ENCODE measurements around the gene SGCA. TPM values are rescaled to one million over a fixed set of nuclear protein-coding genes. Genes with fewer than 3 reads are reported as not detected.

The SGCA gene
- total RNA-seq (2014; rRNA removed; shearing (Covaris generic)) = not detected in 2 replicates

- DNase-seq (ENCODE audit: low read depth) = no peak
Observed at GRCh38 chr17:50165867-50166517, at the start of gene SGCA. TSS of gene SGCA (plus strand) at chr17:50166005. CDS start at chr17:50166041, 36 bp downstream.

DNA sequence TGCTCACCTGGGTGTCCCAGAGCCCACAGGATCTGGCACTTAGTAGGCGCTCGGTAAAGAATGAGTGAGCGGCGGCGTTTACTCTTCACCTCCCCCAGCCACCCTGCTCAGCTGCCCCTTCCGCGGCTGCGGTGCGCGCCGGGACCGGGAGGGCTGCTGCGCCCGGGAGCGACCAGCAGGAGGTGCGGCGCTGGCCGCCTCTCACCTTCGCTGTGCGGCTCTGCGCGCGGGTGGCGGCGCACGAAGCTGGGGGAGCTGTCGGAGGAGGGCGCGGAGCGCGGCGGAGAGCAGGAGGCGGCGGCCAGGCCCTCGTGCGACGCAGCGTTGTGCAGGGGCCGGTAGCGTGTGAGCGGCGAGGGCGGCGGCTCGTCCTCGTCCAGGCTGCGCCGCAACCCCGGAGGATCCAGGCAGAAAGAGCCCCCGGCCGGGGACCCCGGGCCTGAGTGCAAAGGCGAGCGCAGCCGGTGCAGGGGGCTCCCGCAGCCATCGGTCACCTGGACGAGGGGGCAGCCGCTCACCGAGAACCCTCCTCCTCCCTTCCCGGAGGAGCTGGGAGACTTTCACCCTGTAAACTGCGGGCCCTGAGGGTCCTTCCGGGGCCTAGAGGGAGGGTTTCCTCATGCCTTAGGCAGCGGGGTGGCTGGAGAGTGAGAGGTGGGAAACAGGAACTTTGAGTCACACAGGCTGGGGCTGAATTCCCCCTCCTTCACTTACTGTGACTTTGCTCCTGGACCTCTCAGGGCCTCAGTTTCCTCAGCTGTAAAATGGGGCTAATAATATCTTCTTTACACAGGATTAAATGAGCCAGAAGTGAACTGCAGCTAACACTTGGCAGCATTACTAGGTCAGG lies 48.4 kb upstream of the SGCA start:
- DNase-seq (ENCODE audit: low read depth) = no peak

DNA sequence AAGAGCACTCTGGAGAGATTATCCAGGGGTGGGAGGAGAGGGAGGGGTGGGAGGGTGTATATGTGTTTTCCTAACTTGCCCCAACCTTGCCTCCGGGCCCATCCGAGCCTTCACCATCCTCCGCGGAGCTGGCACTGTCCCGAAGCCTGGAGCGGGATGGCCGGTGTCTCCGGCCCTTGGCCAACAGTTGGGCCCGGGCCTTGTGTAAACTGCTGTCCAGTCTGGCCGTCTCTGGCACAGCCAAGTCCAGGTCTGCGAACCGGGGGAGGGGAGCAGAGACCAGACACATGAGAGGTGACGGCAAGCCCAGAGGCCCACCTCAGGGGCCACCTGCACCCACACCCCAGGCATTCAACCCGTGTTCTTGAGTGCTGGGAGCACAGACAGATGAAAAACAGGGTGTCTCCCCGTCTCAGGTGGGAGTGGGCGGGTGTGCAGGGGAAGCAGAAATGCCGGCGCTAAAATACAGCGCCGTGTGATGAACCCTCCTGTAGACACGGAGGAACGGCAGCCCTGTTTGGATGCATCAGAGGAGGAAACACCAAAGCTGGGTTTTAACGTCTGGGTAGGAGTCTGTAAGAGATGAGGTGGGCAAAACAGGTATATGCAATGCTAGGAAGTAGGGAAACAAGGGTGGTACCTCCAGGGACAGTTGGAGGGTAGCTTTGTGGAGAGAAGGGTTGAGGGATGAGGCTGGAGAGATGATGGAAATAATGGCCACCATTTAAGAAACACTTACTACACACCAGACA lies 47.6 kb upstream of the SGCA start:
- DNase-seq (ENCODE audit: low read depth) = no peak

DNA sequence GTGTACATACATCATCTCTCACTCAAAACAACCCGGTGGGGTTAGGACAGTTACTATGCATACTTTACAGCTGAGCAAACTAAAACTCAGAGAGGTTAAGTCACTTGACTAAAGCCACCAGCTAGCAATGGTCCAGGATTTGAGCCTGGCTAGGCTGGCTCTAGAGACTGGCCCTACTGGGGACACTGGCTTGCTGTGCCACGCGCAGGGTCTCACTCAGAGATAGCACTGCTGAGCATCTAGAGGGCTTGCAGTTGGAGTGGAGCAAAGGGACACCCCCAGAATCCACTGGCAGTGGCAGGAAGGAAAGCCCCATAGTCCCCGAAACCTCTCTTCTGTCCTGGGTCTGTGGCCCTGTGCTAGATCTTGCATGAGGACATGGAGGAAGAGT lies 47.0 kb upstream of the SGCA start:
- no peak for DNase-seq (ENCODE audit: low read depth)

DNA sequence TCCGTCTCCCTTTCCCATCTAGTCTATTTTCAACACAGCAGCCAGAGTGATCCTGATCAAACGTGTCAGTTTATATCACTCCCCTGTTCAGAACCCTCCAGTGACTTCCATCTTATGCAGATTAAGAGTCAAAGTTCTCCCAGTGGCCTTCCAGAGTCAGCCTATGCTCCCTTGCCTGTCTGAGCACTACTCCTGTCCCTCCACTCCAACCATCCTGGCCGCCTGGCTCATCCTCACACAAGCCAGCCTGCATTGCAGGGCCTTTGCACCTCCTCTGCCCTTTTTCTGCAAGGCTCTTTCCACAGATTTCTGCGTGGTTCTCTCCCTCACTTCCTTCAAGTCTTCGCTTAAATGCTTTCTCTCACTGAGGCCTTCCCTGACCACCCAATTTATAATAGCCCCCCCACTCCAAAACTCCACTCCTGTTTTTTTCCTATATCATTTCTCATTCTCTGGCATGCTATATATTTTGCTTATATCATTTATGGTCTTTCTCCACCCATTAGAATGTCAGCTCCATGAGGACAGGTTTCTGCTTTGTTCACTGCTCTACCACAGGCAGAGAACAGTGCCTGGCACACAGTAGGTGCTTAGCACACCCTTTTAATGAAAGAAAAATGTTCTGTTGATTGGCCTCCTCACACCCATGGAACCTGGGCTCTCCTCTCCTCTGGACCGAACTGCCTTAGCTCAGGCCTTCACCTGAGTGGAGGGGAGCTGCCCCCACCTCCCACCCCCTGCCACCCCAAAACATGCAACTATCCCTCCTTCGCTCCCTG lies 45.1 kb upstream of the SGCA start:
- no peak for DNase-seq (ENCODE audit: low read depth)

DNA sequence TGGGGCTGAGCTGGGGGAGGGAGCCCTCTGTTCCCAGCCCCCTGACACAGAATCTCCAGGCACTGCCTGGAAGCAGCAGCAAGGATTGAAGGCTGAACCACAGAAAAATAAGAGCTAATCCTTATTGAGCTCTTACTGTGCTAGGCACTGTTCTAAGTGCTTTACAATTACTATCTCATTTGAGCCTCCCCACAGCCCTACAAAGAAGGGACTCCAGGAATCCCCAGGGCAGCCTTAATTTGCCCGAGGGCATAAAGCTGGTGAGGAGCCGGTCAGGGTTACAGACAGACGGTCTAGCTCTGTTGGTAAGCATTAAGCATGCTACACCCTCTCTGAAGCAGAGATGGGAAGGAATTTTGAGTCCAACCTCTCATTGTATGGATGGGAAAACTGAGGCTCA lies 42.9 kb upstream of the SGCA start:
- no peak for DNase-seq (ENCODE audit: low read depth)

DNA sequence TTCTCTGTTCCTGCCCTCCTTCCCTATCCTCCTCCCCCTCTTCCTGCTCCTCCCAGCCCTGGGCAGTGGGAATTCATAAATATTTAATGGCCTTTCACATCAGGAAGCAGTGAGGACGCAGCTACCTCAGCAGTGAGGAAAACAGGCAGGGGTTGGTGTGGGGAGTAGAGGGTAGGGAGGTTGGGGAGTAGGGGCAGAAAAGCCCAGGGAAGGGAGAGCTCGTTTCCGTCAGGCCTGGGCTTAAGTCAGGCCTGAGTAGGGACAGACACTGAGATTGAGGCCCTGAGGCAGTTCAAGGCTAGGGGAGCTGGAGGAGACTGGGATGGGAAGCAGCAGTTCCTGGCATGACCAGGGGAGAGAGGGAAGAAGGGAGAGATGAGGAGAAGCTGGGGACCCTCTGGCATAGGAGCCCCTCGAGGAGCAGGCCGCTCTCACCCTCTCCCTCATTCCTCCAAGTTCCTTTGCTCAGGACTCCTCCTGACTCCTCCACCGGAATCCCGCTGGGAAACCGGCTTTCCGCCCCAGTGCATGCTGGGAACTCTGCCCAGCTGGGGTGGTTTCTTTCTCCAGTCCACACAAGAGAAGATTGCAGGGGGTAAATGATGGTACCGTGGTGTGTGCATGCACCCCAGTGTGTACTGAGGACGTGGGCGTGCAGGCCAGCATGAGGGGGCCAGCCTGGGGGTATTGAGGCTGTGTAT lies 42.0 kb upstream of the SGCA start:
- DNase-seq (ENCODE audit: low read depth) = no peak

DNA sequence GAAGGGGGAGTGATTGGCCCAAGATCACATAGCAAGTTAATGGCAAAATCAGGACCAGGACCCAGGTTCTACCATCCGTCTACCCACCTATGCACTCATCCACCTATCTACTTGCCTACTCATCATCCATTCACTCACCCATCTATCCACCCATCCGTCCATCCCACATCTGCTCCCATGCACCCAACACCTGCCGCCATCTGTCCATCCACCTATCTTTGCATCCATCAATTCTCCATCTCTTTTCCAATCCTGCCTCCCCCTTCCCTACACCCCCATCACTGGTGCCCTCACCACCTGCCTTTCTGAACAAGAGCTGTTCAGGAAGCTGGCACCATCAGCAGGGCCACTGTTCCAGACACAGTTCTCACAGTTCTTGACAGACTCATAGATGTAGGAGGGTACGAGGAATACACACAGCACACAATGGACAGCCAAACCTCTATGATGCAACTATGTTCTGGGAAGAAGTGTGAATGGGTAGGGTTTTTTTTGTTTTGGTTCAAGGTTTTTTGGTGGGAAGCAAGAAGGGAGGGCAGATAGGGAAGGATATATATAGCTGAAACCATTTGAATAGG lies 40.3 kb upstream of the SGCA start:
- DNase-seq (ENCODE audit: low read depth) = no peak

GRCh38 chr17:50127697-50128361 lies 38.0 kb upstream of the SGCA start:
- peak; percentile 71 for DNase-seq (ENCODE audit: low read depth)

DNA sequence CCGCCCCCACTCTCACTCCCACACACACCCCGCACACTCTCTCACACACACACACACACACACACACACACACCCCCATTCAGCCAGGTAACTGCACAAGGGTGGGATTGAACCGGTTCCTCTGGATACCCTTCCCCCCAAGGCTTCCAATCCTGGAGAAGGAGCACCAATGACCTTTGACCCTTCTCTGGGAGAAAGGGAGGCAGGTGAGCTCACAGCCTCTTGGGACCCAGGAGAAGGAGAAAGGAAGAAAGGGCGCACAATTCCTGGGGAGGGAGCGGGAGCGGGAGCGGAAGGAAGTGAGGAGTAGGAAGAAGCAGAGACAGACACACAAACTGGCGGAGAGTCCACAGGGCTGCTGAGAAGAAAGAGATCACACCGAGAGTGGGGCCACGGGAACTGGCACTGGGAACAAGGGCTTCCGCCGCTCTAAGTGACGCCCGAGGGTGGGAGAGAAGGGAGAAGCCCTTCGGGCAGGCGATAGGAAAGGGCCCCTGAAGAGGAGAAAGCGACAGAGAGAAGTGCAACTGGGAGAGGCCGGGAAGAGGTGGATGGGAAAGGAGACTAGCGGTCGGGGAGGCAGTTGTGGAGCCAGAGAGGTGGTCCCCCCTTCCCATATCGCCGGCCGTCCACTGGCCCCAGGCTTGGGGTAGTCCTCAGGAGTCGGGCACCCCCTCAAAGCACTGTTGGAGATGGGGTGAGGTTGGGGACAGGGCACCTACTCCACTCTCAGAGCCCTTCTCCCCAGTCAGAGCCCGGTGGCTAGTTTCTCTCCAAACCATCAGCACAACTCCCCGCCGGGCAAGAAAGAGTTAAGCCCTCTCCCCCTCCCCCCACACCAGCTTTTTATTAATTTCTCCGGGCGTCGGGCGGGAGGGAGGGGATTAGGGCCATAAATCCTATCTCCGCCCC lies 37.1 kb upstream of the SGCA start:
- DNase-seq (ENCODE audit: low read depth) = no peak

GRCh38 chr17:50129353-50129727 lies 36.5 kb upstream of the SGCA start:
- no peak for DNase-seq (ENCODE audit: low read depth)

DNA sequence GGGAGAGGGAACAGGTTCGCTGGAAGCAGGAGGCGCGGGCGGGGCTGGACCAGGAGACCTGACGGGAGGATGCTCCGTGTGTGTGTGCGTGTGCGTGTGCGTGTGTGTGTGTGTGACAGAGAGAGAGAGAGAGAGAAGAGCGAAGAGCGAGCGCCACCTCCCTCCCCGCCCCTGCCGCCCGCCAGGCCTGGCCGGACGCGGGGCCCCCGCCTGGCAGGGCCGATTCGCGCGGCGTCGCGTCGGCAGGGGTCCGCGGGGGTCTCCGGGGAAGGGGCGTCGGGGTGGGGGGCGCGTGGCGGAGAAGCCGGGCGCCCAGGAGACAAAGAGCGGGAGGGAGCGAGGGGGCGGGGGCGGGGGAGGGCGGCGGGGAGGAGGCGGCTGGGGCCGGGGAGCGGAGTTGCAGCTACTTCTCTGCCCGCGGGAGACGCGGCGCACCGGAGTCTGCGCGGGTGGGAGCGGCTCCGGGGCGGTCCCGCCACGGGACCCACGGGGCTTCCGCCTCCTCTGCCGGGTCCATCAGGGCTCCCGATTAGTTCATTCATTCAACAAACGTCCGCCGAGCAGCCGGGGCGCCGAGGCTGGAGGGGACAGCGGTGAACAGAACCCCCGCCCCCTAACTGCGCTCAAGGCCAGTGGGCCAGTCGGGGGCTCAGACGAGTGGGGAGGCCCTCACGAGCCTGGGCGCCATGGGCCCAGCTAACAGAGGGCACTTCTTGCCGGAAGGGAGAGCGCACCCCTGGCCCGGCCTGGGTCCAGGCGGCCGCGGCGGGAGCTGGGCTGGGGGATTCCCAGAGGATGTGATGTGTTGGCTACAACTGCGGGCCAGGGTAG lies 35.9 kb upstream of the SGCA start, which contains the start of gene SAMD14:
Gene SAMD14 (minus strand): TSS at position 433 of the 831 bp plus-strand sequence. CDS start 5,201 bp downstream, outside the sequence.
- DNase-seq (ENCODE audit: low read depth) = peak; percentile 49

DNA sequence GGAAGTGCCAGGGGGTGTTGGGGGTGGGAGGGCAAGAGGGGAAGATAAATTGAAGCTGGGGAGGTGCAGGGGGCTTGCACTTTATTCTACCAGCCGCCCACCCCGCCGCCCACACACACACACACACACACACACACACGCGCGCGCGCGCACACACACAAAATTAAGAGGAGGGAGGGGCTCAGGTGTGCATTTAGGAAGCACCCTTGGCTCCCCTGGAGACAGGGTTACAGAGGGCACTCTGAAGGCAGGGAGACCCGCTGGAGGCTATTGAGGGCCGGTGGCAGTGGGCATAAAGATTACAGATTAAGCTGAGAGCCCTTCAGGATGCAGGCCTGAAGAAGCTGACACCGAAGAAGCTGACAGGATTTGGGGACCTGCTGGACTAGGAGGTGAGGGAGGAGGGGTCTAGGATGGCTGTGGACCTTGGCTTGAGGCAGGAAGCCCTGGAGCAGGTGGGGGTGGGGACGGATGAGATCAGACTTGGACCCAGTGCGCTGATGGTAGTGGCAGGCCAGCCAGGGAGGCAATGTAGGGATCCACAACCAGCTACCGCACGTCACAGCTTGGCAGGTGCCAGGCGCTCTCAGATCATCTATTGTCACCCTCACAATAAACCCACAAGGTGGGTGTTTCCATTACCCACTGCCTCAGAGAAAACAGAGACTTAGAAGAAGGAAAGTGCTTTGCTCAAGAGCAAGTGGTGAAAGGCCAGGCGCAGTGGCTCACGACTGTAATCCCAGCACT lies 35.1 kb upstream of the SGCA start:
- no peak for DNase-seq (ENCODE audit: low read depth)

DNA sequence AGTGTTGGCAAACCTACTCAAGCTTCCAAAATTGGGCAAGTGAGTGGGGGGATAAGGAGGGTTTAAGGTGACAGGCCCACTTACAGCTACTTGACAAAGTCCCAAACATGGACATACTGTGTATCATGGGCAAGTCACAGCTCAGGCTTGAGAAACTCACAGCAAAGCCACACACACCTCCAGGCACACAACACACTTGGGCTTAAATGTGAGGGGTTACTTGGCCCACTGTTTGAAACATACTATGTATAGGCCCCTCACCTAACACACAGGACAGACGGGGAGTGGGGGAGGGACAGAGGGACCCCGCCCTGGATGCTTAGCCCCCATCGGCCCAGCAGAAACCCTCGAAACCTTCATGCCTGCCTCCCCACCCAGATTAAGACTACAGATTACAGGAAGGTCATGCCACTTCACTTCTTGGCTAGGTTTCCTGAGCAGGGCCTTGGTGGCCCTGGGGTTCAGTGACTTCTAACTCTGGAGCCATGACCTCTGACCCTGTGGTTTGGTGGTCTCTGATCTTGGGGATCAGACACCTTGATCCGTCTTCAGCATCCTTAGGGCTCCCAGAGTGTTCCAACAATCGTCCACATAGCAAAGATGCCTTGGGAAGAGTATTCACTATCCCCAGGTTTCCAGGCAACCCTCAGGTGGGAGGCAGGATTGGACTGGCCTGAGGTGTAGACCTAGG lies 33.6 kb upstream of the SGCA start:
- DNase-seq (ENCODE audit: low read depth) = no peak

DNA sequence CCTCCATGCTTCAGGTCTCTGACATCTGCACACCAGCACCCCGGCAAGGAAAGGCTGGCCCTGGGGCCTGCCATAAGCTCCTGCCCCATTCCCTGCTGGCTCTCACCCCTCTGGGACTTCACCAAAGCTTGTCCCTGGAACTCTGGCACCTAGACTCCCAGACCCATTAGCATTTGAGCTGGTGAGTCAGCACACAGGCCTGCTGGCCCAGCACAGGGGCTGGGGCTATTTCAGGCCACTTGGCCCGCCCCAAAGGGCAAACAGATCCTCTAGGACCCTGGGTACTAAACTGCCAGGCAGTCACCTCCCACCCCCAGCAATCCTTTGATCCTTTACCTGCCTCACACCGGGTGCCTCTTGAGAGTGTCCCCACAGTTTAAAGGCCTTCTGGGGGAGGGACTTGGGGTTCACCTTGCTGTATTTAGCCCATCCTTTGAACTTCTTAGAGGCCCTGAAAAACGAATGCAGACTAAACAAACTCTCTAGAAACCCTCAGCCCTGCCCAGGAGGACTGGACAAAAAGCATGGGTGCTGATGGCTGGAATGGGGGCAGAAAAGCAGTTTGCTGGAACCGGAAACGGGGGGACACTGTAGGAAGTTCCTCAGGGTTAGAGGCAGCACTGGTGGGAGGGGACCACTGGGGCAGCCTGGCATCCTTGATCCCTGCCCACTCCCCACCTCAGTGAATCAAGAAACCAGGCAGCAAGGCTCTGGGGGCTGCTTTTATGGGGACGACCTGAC lies 32.6 kb upstream of the SGCA start:
- DNase-seq (ENCODE audit: low read depth) = peak; percentile 86

GRCh38 chr17:50133769-50134099 lies 32.1 kb upstream of the SGCA start:
- no peak for DNase-seq (ENCODE audit: low read depth)

Measured in M059J (cell line).